Measurements from ENCODE around the gene PNPLA6. TPM values are rescaled to one million over a fixed set of nuclear protein-coding genes. Genes with fewer than 3 reads are reported as not detected.

Gene PNPLA6
- total and polyA plus RNA-seq, 9 of the 15 experiments (the other 6 are each of a cell fraction or from before 2014, with no cell fraction given), result 0.07 to 30.2 (median 8.3) TPM

DNA sequence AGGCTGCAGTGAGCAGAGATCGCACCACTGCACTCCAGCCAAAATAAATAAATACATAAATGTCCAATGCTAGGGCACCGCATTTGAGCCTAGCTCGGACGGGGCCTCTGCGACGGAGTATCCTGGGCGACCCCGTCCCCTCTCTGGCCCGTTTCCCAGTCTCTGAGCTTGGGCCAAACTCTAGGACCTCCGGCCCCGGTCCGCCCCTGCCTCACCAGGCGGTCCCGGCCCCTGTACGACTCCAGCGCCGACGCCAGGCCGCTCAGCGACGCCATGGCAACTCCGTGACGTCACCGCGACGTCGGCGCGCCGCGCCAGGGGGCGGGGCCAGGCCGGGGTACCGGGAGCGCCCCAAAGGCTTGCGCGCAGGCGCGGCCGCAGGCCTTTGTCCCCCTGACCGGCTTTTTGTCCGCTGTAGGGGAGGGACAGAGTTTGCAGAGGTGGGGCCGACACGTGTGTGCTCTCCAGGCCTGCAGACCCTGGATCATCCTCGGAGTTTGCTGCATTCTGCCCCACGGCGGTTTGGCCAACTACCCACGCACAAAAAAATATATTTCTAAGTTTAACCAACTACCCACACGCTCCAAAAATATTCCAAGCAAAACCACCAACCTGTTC lies 46.7 kb upstream of the PNPLA6 start, which contains the start of gene PEX11G:
Gene PEX11G, minus strand, starts transcription at position 300 of the 618 bp plus-strand sequence. Its CDS starts 25 bp downstream, at position 275.
- H3K27ac ChIP-seq (ENCODE audit: extremely low read depth, low read depth, low read length), result peak within 1 kb of the TSS; percentile 75
- ATAC-seq (peak; percentile 97), DNase-seq (ENCODE audit: extremely low read depth in 1 of 4, low spot score in 3 of 4) (peak; percentile 96 to 99 (median 98)), FAIRE-seq (peak; percentile 86)
- WGBS (ENCODE audit: insufficient coverage, low coverage, missing lambda C conversion rate), result under 1% methylated on average over 49 of the region's 49 CpGs
- CTCF ChIA-PET (ENCODE audit: low intra/inter-chr PET ratio), result no interaction called here
- H3K9me3 ChIP-seq (replicated peaks; ENCODE audit: control insufficient read depth, insufficient read depth, low read depth, low read length), result no peaks in the 10 kb centered on the region
- BruUV-seq (replicated peaks), result no TSS peak
- H3K4me1 ChIP-seq (replicated peaks in 1 of 2; ENCODE audit: control insufficient read depth in 2 of 2, insufficient read depth in 2 of 2, low read length in 2 of 2), result peaks cover 9 to 20% of the 10 kb centered on the region in 2 experiments; a peak in 4 of 5 replicates
- H3K4me3 ChIP-seq, result peak within 1 kb of the TSS; percentile 60
- peak within 1 kb of the TSS; percentile 99 for H2AFZ ChIP-seq (ENCODE audit: low read depth, low read length)
- H3K9ac ChIP-seq (ENCODE audit: insufficient read depth in 1 of 2, low read depth in 2 of 2, low read length in 2 of 2), result peak within 1 kb of the TSS; percentile 82 to 95
- no peaks in the 10 kb centered on the region for H4K20me1 ChIP-seq (replicated peaks; ENCODE audit: control insufficient read depth, insufficient read depth, low read length)
- H3K9me1 ChIP-seq (ENCODE audit: control insufficient read depth, insufficient read depth, low read length), result no peaks in the 10 kb centered on the region
- in situ Hi-C loops (cut with MboI) (no loop called here), intact Hi-C loops (cut with micrococcal nuclease) (no loop called here)
- peak within 1 kb of the TSS; percentile 90 for H3K4me2 ChIP-seq (ENCODE audit: insufficient read depth, low read length)
- no peaks in the 10 kb centered on the region for H3K27me3 ChIP-seq (ENCODE audit: control insufficient read depth in 2 of 2, insufficient read depth in 2 of 2, low read length in 2 of 2)
- no peaks in the 10 kb centered on the region for H3K36me3 ChIP-seq (ENCODE audit: control insufficient read depth, insufficient read depth, low read length)
- H3K79me2 ChIP-seq (ENCODE audit: control insufficient read depth, insufficient read depth, low read length), result peaks cover 2% of the 10 kb centered on the region; the same call in 1 of the 3 replicates
- POLR2A ChIA-PET, result interaction anchor here (0.6 to 0.8 kb wide), 3 partner anchors 123 to 1770 kb away, joined by 3 read pairs; no protein-coding TSS in a partner anchor
- TF ChIP-seq PML (IDR thresholded peaks at IDR 0.05; ENCODE audit: low read length) (peak; percentile 57; the same call in 1 of the 2 replicates), ZKSCAN8 (CRISPR knock-in tag; IDR thresholded peaks at IDR 0.05) (no peak), ZNF23 (CRISPR knock-in tag; IDR thresholded peaks at IDR 0.05) (no peak), FOXP1 (CRISPR knock-in tag; IDR thresholded peaks at IDR 0.05) (0 out of 2 replicates have a peak, but pooled peaks have one; percentile 13), HMGN3 (IDR thresholded peaks at IDR 0.05; ENCODE audit: borderline replicate concordance, extremely low read depth, insufficient read length, low read depth, low read length) (peak; percentile 71), ZFP36 (IDR thresholded peaks at IDR 0.05; ENCODE audit: low read depth, low read length, partially characterized antibody) (no peak), CXXC5 (CRISPR knock-in tag; IDR thresholded peaks at IDR 0.05) (peak; percentile 92), RBBP5 (IDR thresholded peaks at IDR 0.05; ENCODE audit: borderline replicate concordance, insufficient read depth, low read length, poor library complexity, severe bottlenecking) (peak; percentile 35), RBM22 (IDR thresholded peaks at IDR 0.05; ENCODE audit: low read depth, low read length, poor library complexity, severe bottlenecking) (peak; percentile 93), RAD51 (IDR thresholded peaks at IDR 0.05; ENCODE audit: borderline replicate concordance, low read depth) (no peak), ZNF830 (CRISPR knock-in tag; IDR thresholded peaks at IDR 0.05) (0 out of 2 replicates have a peak, but pooled peaks have one; percentile 29), TAL1 (IDR thresholded peaks at IDR 0.05) (no peak), RCOR1 (IDR thresholded peaks at IDR 0.05; ENCODE audit: borderline replicate concordance in 1 of 2, low read depth in 2 of 2, low read length in 2 of 2) (0 out of 4 replicates have a peak, but pooled peaks of 1 of the 2 experiments have one; percentile 2)
- TF ChIP-seq, protein P1, sequence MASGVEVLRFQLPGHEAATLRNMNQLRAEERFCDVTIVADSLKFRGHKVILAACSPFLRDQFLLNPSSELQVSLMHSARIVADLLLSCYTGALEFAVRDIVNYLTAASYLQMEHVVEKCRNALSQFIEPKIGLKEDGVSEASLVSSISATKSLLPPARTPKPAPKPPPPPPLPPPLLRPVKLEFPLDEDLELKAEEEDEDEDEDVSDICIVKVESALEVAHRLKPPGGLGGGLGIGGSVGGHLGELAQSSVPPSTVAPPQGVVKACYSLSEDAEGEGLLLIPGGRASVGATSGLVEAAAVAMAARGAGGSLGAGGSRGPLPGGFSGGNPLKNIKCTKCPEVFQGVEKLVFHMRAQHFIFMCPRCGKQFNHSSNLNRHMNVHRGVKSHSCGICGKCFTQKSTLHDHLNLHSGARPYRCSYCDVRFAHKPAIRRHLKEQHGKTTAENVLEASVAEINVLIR (CRISPR knock-in tag; IDR thresholded peaks at IDR 0.05), result peak; percentile 96
- TF ChIP-seq, protein P2, sequence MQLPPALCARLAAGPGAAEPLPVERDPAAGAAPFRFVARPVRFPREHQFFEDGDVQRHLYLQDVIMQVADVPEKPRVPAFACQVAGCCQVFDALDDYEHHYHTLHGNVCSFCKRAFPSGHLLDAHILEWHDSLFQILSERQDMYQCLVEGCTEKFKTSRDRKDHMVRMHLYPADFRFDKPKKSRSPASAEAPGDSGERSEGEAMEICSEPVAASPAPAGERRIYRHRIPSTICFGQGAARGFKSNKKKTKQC (CRISPR knock-in tag; IDR thresholded peaks at IDR 0.05), result peak; percentile 25; the same call in 1 of the 2 replicates
- TF ChIP-seq, protein P3, sequence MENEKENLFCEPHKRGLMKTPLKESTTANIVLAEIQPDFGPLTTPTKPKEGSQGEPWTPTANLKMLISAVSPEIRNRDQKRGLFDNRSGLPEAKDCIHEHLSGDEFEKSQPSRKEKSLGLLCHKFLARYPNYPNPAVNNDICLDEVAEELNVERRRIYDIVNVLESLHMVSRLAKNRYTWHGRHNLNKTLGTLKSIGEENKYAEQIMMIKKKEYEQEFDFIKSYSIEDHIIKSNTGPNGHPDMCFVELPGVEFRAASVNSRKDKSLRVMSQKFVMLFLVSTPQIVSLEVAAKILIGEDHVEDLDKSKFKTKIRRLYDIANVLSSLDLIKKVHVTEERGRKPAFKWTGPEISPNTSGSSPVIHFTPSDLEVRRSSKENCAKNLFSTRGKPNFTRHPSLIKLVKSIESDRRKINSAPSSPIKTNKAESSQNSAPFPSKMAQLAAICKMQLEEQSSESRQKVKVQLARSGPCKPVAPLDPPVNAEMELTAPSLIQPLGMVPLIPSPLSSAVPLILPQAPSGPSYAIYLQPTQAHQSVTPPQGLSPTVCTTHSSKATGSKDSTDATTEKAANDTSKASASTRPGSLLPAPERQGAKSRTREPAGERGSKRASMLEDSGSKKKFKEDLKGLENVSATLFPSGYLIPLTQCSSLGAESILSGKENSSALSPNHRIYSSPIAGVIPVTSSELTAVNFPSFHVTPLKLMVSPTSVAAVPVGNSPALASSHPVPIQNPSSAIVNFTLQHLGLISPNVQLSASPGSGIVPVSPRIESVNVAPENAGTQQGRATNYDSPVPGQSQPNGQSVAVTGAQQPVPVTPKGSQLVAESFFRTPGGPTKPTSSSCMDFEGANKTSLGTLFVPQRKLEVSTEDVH (IDR thresholded peaks at IDR 0.05; ENCODE audit: low read depth, partially characterized antibody), result peak; percentile 31
- TF ChIP-seq, protein P4, sequence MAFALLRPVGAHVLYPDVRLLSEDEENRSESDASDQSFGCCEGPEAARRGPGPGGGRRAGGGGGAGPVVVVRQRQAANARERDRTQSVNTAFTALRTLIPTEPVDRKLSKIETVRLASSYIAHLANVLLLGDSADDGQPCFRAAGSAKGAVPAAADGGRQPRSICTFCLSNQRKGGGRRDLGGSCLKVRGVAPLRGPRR (CRISPR knock-in tag; IDR thresholded peaks at IDR 0.05), result no peak
